HG02981 (cell line): ENCODE results near the gene OSCP1.
A peak's percentile ranks its signal among the peaks of the same experiment; 100 is the strongest.
"Not testable (repeated sequence)": the region's sequence is repeated elsewhere in the genome, so short reads cannot be mapped to it uniquely, and the experiment has no call there.

Source experiments
- ATAC-seq: cut with Tn5 transposase; IDR thresholded peaks from one replicate; pipeline ENCODE4 v1.9.1; 2021; ENCODE audit warnings: mild to moderate bottlenecking, moderate library complexity; ENCODE audit not compliant: unreplicated experiment

Gene OSCP1, protein sequence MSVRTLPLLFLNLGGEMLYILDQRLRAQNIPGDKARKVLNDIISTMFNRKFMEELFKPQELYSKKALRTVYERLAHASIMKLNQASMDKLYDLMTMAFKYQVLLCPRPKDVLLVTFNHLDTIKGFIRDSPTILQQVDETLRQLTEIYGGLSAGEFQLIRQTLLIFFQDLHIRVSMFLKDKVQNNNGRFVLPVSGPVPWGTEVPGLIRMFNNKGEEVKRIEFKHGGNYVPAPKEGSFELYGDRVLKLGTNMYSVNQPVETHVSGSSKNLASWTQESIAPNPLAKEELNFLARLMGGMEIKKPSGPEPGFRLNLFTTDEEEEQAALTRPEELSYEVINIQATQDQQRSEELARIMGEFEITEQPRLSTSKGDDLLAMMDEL

DNA sequence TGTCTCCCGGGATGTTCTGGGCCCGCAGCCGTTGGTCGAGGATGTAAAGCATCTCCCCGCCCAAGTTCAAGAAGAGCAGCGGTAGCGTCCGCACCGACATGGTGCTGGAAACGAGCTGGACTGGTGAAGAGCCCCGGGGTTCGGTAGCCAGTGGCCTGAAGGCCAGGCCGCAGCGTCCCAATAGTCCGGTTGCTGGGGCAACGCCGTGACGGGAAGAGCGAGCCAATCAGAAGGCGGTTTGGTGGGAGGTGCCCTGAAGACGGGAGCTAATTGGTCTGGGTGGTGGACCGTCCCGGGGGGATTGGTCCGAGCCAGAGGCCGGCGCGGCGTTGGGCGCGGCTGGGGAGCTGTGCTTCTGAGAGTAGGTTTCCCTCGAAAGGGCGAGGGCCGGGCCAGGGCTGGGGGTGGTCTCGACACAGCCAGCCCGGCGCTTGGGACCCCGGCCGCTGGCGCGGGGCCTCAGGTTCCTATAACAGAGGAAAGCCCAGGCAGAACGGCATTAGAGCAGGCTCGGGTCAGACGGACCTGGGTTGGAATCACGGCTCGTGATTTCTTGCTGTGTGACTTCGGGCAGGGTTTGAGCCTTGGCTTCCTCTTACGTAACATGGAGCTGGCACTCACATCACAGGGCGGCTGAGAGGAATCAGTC, at the start of gene OSCP1:
OSCP1 (minus strand) TSS at position 182 of the 649 bp plus-strand sequence; CDS start at position 100, 82 bp downstream.
- peak; percentile 97 for ATAC-seq

GRCh38 chr1:36497207-36497606, 47.0 kb upstream of the OSCP1 start:
- no peak for ATAC-seq

- ATAC-seq, result no peak
These were observed 44.7 kb upstream of the OSCP1 start for GRCh38 chr1:36494971-36495370.

- no peak for ATAC-seq
These were observed 43.3 kb upstream of the OSCP1 start for GRCh38 chr1:36493524-36493923.

- no peak for ATAC-seq
These were observed 42.2 kb upstream of the OSCP1 start for GRCh38 chr1:36492491-36492890.

GRCh38 chr1:36489258-36490051, 39.2 kb upstream of the OSCP1 start:
- ATAC-seq, result not testable (repeated sequence)

GRCh38 chr1:36487906-36488305, 37.7 kb upstream of the OSCP1 start:
- ATAC-seq, result no peak

DNA sequence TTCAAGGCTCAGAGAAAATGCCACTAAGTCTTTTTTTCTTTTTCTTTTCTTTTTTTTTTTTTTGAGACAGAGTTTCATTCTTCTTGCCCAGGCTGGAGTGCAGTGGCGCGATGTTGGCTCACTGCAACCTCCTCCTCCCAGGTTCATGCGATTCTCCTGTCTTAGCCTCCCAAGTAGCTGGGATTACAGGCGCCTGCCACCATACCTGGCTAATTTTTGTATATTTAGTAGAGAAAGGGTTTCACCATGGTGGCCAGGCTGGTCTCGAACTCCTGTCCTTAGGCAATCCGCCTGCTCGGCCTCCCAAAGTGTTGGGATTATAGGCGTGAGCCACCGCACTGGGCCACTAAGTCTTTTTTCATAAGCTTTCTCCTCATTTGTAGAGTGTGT, 37.1 kb upstream of the OSCP1 start:
- not testable (repeated sequence) for ATAC-seq

DNA sequence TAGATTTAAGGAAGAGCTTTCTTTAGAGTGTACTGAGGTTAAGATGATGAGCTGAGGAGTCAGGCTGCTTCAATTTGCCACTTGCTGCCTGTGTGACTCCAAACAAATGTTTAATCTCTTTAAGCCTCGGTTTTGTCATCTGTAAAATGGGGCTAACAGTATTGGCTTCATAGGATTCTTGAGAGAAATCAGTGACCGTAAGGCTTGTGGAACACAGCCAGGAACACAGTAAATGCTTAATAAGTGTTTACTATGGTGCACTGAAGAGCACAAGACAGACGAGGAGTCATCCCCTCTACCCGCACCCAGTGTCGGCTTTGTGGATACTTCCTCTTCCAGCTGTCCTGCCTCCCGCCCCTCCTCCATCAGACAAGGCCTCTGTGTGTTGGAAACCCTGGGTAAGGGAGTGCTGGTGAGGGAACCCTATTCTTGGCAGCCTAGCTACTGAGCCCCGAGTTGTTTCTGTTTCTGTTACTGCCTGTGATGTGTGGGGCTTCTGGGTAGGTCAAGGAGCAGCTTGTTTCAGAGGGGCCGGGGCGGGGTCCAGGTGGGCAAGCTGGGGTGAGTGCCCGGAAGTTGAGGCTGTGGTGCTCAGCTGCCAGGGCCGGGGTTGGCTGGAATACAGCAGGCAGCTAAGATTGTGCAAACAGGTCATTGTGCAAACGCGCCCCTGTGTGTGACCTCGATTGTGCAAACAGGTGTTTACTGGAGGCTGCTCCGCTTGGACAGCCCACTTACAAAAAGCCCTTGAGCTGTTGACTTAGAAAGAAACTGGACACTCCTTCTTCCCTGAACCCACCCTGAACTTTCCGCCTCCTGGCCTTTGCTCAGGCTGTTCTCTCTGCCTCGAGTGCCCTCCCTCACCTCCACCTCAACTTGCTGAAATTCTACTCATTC, 36.4 kb upstream of the OSCP1 start:
- no peak for ATAC-seq

GRCh38 chr1:36486093-36486438, 35.8 kb upstream of the OSCP1 start:
- no peak for ATAC-seq

- no peak for ATAC-seq
These were observed 33.8 kb upstream of the OSCP1 start for GRCh38 chr1:36484099-36484498.

- no peak for ATAC-seq
These were observed 32.6 kb upstream of the OSCP1 start, which contains the start of gene CSF3R for GRCh38 chr1:36482724-36483388. TSS of gene CSF3R (minus strand) at chr1:36482913. CDS start at chr1:36479496, 3,417 bp downstream.

GRCh38 chr1:36481771-36482723, 31.8 kb upstream of the OSCP1 start:
- no peak for ATAC-seq

DNA sequence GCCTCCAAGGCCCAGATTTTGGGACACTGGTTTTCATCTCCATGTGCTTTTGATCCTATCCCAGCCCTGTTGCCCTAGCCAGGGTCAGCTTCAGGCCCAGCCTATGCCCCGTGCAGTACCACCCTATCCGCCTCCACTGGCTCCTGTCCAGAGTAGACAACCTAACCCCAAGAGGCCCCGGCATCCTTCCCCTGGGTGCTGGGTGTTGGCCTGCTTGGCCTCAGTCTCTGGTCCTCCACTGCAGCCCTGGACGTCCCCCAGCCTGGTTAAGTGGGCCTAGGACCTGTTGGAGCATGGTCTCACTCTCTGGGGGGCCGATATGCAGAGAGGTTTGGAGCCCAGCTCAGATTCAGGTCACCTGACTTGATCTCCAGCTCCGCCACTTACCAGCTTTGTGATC, 30.8 kb upstream of the OSCP1 start:
- no peak for ATAC-seq

DNA sequence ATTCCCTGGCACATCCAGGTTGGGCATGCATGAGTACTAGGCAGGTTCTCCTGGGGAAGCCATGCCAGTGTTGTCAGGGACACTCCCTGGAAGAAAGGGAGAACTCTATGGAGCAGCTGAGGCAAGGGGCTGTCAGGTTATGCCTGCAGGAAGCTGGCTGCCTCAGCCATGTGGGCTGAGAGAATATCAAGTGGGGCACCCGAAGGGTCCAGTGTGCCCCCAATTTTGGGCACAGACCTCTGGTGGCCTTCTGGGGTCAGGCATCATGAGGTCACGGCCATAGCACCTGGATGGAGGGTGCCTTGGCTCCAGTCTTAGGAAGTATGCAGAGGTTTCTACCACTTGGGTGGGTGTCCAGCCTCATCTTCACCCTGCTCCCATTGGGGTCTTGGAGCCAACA, 29.9 kb upstream of the OSCP1 start:
- no peak for ATAC-seq

DNA sequence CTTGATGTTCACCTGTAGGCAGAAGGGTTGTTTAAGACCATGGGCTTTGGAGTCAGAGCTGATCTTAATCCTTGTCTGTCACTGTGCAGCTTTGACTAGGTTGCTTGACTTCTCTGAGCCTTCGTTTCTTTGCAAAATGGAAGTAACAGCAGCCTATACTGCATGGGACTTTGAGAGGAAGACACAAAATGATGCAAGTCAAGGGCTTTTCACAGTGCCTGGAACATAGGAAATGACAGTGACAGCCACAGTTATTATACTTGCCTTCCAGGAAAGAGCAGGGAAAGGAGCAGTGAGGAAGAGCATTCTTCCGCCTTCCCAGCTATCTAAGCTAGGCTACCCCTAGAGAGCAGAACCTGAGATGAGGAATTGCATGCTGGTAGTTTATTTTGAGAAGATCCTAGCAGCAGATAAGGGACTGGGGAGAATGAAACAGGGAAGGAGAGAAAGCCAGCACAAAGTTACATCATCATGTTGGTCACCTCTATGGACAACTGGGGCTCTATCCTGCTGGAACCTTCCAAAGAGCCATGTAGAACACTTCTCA, 29.3 kb upstream of the OSCP1 start:
- ATAC-seq, result no peak

GRCh38 chr1:36477615-36478014, 27.4 kb upstream of the OSCP1 start:
- not testable (repeated sequence) for ATAC-seq

GRCh38 chr1:36476945-36477344, 26.7 kb upstream of the OSCP1 start:
- no peak for ATAC-seq
